DMS53 treated with DMSO at 0.1 percent for 48 hours (cell line): ENCODE data around the gene CERS2.

Source experiments
- DNase-seq: peaks from one replicate; lab custom pipeline; 2025; ENCODE audit not compliant: unreplicated experiment; lab: John Stamatoyannopoulos, UW

The CERS2 gene

GRCh38 chr1:150974580-150975478 is at the start of gene CERS2:
TSS of gene CERS2 (minus strand) at chr1:150974835. CDS start at chr1:150969090, 5,745 bp downstream.
- DNase-seq = peak; percentile 47

GRCh38 chr1:151013518-151013917 is 38.9 kb upstream of the CERS2 start:
- DNase-seq = no peak

- DNase-seq = no peak
Observed at GRCh38 chr1:151012684-151013471, 38.2 kb upstream of the CERS2 start.

GRCh38 chr1:151011154-151011850 is 36.7 kb upstream of the CERS2 start:
- no peak for DNase-seq

GRCh38 chr1:151010346-151010726 is 35.7 kb upstream of the CERS2 start:
- no peak for DNase-seq

GRCh38 chr1:151009674-151010345 is 35.2 kb upstream of the CERS2 start:
- no peak for DNase-seq

GRCh38 chr1:151009206-151009587 is 34.6 kb upstream of the CERS2 start:
- no peak for DNase-seq

- DNase-seq = peak; percentile 95
Observed at GRCh38 chr1:151008244-151009205, 33.9 kb upstream of the CERS2 start, which contains the start of gene PRUNE1. TSS of gene PRUNE1 (plus strand) at chr1:151008449. CDS start at chr1:151008633, 184 bp downstream.

- DNase-seq = no peak
Observed at GRCh38 chr1:151007853-151008243, 33.2 kb upstream of the CERS2 start.

- DNase-seq = peak; percentile 75
Observed at GRCh38 chr1:151006327-151007052, 31.9 kb upstream of the CERS2 start, which contains the start of gene MINDY1. TSS of gene MINDY1 (minus strand) at chr1:151006902. CDS start at chr1:151002617, 4,285 bp downstream.

GRCh38 chr1:151005729-151006319 is 31.2 kb upstream of the CERS2 start:
- DNase-seq = no peak

GRCh38 chr1:151003180-151003579 is 28.5 kb upstream of the CERS2 start:
- DNase-seq = no peak

- DNase-seq = no peak
Observed at GRCh38 chr1:151002611-151003010, 28.0 kb upstream of the CERS2 start.

GRCh38 chr1:151002051-151002450 is 27.4 kb upstream of the CERS2 start:
- no peak for DNase-seq

GRCh38 chr1:151001602-151002001 is 27.0 kb upstream of the CERS2 start:
- DNase-seq = no peak

- DNase-seq = no peak
Observed at GRCh38 chr1:151000408-151000807, 25.8 kb upstream of the CERS2 start.

- DNase-seq = no peak
Observed at GRCh38 chr1:150999926-151000325, 25.3 kb upstream of the CERS2 start.

GRCh38 chr1:150999051-150999674 is 24.5 kb upstream of the CERS2 start:
- DNase-seq = no peak
